Vagina (tissue), 2 donors: Measurements from ENCODE around the gene NTSR1. TPM values are rescaled to one million over a fixed set of nuclear protein-coding genes. Genes with fewer than 3 reads are reported as not detected.

Experiments used
- DNase-seq, 2 donors: peaks; one replicate each; pipeline ENCODE4 v3.0.0-alpha.2; 2017; ENCODE audit errors: extremely low spot score in 2 of 2
- H3K27ac ChIP-seq: fragments of 200-600 bp; sonication (generic); one replicate; pipeline ENCODE4 v1.5.1; 2019
- H3K27me3 ChIP-seq: fragments of 200-600 bp; sonication (generic); one replicate; pipeline ENCODE4 v1.5.1; 2019
- H3K36me3 ChIP-seq, 2 donors: fragments of 200-600 bp; sonication (generic); one replicate each; pipeline ENCODE4 v1.5.1; 2017 to 2019
- H3K4me1 ChIP-seq: fragments of 200-600 bp; sonication (generic); one replicate; pipeline ENCODE4 v1.5.1; 2019
- H3K4me3 ChIP-seq, 2 donors: fragments of 200-600 bp; sonication (generic); 1 replicate in 1 of 2; 2 replicates in 1 of 2; pipeline ENCODE4 v1.5.1; 2016 to 2019
- H3K9me3 ChIP-seq: fragments of 200-600 bp; sonication (generic); one replicate; pipeline ENCODE4 v1.5.1; 2019
- CTCF ChIP-seq, 3 experiments: fragments of 450-650 bp in 2 of 3; fragments of 200-600 bp in 1 of 3; sonication (generic) in 1 of 3; IDR thresholded peaks; one replicate each; pipeline ENCODE4 v1.5.1; 2017 to 2019; ENCODE audit warnings: antibody characterized with exemption in 3 of 3, mild to moderate bottlenecking in 2 of 3, moderate library complexity in 2 of 3
- POLR2A ChIP-seq, 2 donors: fragments of 450-650 bp; IDR thresholded peaks; one replicate each; pipeline ENCODE4 v1.6.1; 2017; ENCODE audit warnings: antibody characterized with exemption in 2 of 2, mild to moderate bottlenecking in 2 of 2, moderate library complexity in 2 of 2
- POLR2AphosphoS5 ChIP-seq, 2 donors: sonication (generic); formaldehyde crosslinking; IDR thresholded peaks; one replicate each; pipeline ENCODE4 v1.9.0; 2017; ENCODE audit warnings: antibody characterized with exemption in 2 of 2, mild to moderate bottlenecking in 2 of 2, low read depth in 1 of 2; ENCODE audit not compliant: insufficient read depth in 1 of 2
- intact Hi-C: fragments of 100-400 bp; cut with DNase I; formaldehyde crosslinking; loops from one replicate; pipeline ENCODE4 v1.15.1; 2023
- total RNA-seq: library from RNA; depleted of rRNA; stranded (reverse); fragments of >200 nt; gene quantifications from one replicate; pipeline ENCODE4 v1.2.3, GENCODE V29; 2016

The NTSR1 gene
- total RNA-seq, 1 donor from 2014 or later = 0.49 TPM

- Histone ChIP-seq H3K27me3 (no peaks in the 10 kb centered on the region), H3K4me3 (no peak overlapping the region), H3K36me3 (no peaks in the 10 kb centered on the region), H3K27ac (no peak overlapping the region), H3K4me1 (no peaks in the 10 kb centered on the region), H3K9me3 (no peaks in the 10 kb centered on the region)
- TF ChIP-seq CTCF (IDR thresholded peaks at IDR 0.05) = no peak
- TF ChIP-seq POLR2AphosphoS5 (IDR thresholded peaks at IDR 0.05; ENCODE audit: insufficient read depth in 1 of 2, low read depth in 1 of 2) = no peak
- no peak for TF ChIP-seq POLR2A (IDR thresholded peaks at IDR 0.05)
- DNase-seq = no peak
- intact Hi-C loops = no loop called here
These were observed 25.7 kb downstream of the NTSR1 start for GRCh38 chr20:62734326-62734725.

GRCh38 chr20:62734881-62735280, 26.2 kb downstream of the NTSR1 start:
- no peak for DNase-seq

GRCh38 chr20:62735331-62735821, 26.7 kb downstream of the NTSR1 start:
- no peak for TF ChIP-seq POLR2A (IDR thresholded peaks at IDR 0.05)
- TF ChIP-seq POLR2AphosphoS5 (IDR thresholded peaks at IDR 0.05; ENCODE audit: insufficient read depth in 1 of 2, low read depth in 1 of 2) = no peak
- TF ChIP-seq CTCF (IDR thresholded peaks at IDR 0.05) = no peak
- DNase-seq = no peak
- intact Hi-C loops = no loop called here
- Histone ChIP-seq H3K9me3 (no peaks in the 10 kb centered on the region), H3K27me3 (no peaks in the 10 kb centered on the region), H3K36me3 (no peaks in the 10 kb centered on the region), H3K4me1 (no peaks in the 10 kb centered on the region), H3K4me3 (no peak overlapping the region), H3K27ac (no peak overlapping the region)

More at GRCh38 chr20:62734881-62735280, 26.2 kb downstream of the NTSR1 start:
- Histone ChIP-seq H3K36me3 (no peaks in the 10 kb centered on the region), H3K27ac (no peak overlapping the region), H3K9me3 (no peaks in the 10 kb centered on the region), H3K4me3 (no peak overlapping the region), H3K27me3 (no peaks in the 10 kb centered on the region), H3K4me1 (no peaks in the 10 kb centered on the region)
- intact Hi-C loops = no loop called here
- TF ChIP-seq POLR2A (IDR thresholded peaks at IDR 0.05) = no peak
- TF ChIP-seq CTCF (IDR thresholded peaks at IDR 0.05) = no peak
- TF ChIP-seq POLR2AphosphoS5 (IDR thresholded peaks at IDR 0.05; ENCODE audit: insufficient read depth in 1 of 2, low read depth in 1 of 2) = no peak

- H3K9me3 ChIP-seq = no peaks in the 10 kb centered on the region
- no peak for TF ChIP-seq POLR2A (IDR thresholded peaks at IDR 0.05)
- no peak for TF ChIP-seq POLR2AphosphoS5 (IDR thresholded peaks at IDR 0.05; ENCODE audit: insufficient read depth in 1 of 2, low read depth in 1 of 2)
- no peak for TF ChIP-seq CTCF (IDR thresholded peaks at IDR 0.05)
- H3K4me3 ChIP-seq = no peak overlapping the region
- intact Hi-C loops = no loop called here
- H3K27ac ChIP-seq = no peak overlapping the region
- H3K36me3 ChIP-seq = no peaks in the 10 kb centered on the region
- no peak for DNase-seq
- no peaks in the 10 kb centered on the region for H3K4me1 ChIP-seq
- H3K27me3 ChIP-seq = no peaks in the 10 kb centered on the region
These were observed 27.4 kb downstream of the NTSR1 start for GRCh38 chr20:62736026-62736406.

GRCh38 chr20:62736407-62737071, 27.9 kb downstream of the NTSR1 start:
- H3K4me1 ChIP-seq = no peaks in the 10 kb centered on the region
- no peaks in the 10 kb centered on the region for H3K27me3 ChIP-seq
- no peaks in the 10 kb centered on the region for H3K9me3 ChIP-seq
- no peak overlapping the region for H3K4me3 ChIP-seq
- no peak for DNase-seq
- intact Hi-C loops = no loop called here
- no peak for TF ChIP-seq POLR2AphosphoS5 (IDR thresholded peaks at IDR 0.05; ENCODE audit: insufficient read depth in 1 of 2, low read depth in 1 of 2)
- no peak for TF ChIP-seq POLR2A (IDR thresholded peaks at IDR 0.05)
- no peak for TF ChIP-seq CTCF (IDR thresholded peaks at IDR 0.05)
- H3K27ac ChIP-seq = no peak overlapping the region
- H3K36me3 ChIP-seq = no peaks in the 10 kb centered on the region
